Measurements from ENCODE around the gene ITPR3.

ITPR3 gene

GRCh38 chr6:33671744-33672072, 50.6 kb downstream of the ITPR3 start:
- DNase-seq = no peak

- no peak for DNase-seq
Measured at GRCh38 chr6:33672808-33673207, 51.7 kb downstream of the ITPR3 start.

- DNase-seq = no peak
Measured at GRCh38 chr6:33673851-33674250, 52.7 kb downstream of the ITPR3 start.

- DNase-seq = no peak
Measured at GRCh38 chr6:33675968-33676367, 54.8 kb downstream of the ITPR3 start.

- no peak for DNase-seq
Measured at GRCh38 chr6:33676416-33677142, 55.5 kb downstream of the ITPR3 start.

- DNase-seq = no peak
Measured at GRCh38 chr6:33677143-33677660, 56.1 kb downstream of the ITPR3 start.

GRCh38 chr6:33677689-33678088, 56.6 kb downstream of the ITPR3 start:
- no peak for DNase-seq

GRCh38 chr6:33678233-33678931, 57.3 kb downstream of the ITPR3 start:
- DNase-seq = no peak

GRCh38 chr6:33678932-33679490, 57.9 kb downstream of the ITPR3 start:
- no peak for DNase-seq

GRCh38 chr6:33679761-33680160, 58.6 kb downstream of the ITPR3 start:
- no peak for DNase-seq

GRCh38 chr6:33682341-33682740, 61.2 kb downstream of the ITPR3 start:
- DNase-seq = no peak

GRCh38 chr6:33683051-33683571, 62.0 kb downstream of the ITPR3 start:
- DNase-seq = no peak

GRCh38 chr6:33683576-33684427, 62.7 kb downstream of the ITPR3 start:
- no peak for DNase-seq

- no peak for DNase-seq
Measured at GRCh38 chr6:33684428-33684896, 63.3 kb downstream of the ITPR3 start.

- no peak for DNase-seq
Measured at GRCh38 chr6:33684983-33685382, 63.9 kb downstream of the ITPR3 start.

- DNase-seq = no peak
Measured at GRCh38 chr6:33685411-33686224, 64.5 kb downstream of the ITPR3 start.

GRCh38 chr6:33686225-33686924, 65.3 kb downstream of the ITPR3 start:
- no peak for DNase-seq

GRCh38 chr6:33686981-33687975, 66.2 kb downstream of the ITPR3 start:
- DNase-seq = no peak

- DNase-seq = no peak
Measured at GRCh38 chr6:33688006-33688405, 66.9 kb downstream of the ITPR3 start.

All from NCI-H2029 (cell line).